CD4-positive, alpha-beta T cell treated with Interleukin-6 at 100 ng/mL for 8 hours (primary cell): ENCODE measurements around the gene USP7.

Experiments used
- DNase-seq: peaks from one replicate; pipeline ENCODE4 v3.0.0-alpha.2; 2020; ENCODE audit warnings: mixed read lengths, low spot score

Gene USP7

GRCh38 chr16:8900343-8900742 is 63.4 kb downstream of the USP7 start:
- no peak for DNase-seq

- DNase-seq, result no peak
Observed at GRCh38 chr16:8899709-8900317, 63.9 kb downstream of the USP7 start.

- no peak for DNase-seq
Observed at GRCh38 chr16:8898660-8899318, 64.9 kb downstream of the USP7 start.

- no peak for DNase-seq
Observed at GRCh38 chr16:8894736-8895334, 68.9 kb downstream of the USP7 start.

GRCh38 chr16:8893976-8894690 is 69.6 kb downstream of the USP7 start:
- DNase-seq, result no peak

GRCh38 chr16:8893426-8893825 is 70.3 kb downstream of the USP7 start:
- DNase-seq, result no peak

- DNase-seq, result no peak
Observed at GRCh38 chr16:8892101-8892575, 71.6 kb downstream of the USP7 start.

- DNase-seq, result no peak
Observed at GRCh38 chr16:8890549-8890921, 73.2 kb downstream of the USP7 start.

GRCh38 chr16:8889893-8890548 is 73.7 kb downstream of the USP7 start:
- no peak for DNase-seq

- no peak for DNase-seq
Observed at GRCh38 chr16:8888951-8889892, 74.5 kb downstream of the USP7 start.

- DNase-seq, result no peak
Observed at GRCh38 chr16:8887952-8888560, 75.7 kb downstream of the USP7 start.

- no peak for DNase-seq
Observed at GRCh38 chr16:8887431-8887765, 76.3 kb downstream of the USP7 start.

GRCh38 chr16:8886593-8887430 is 76.9 kb downstream of the USP7 start:
- no peak for DNase-seq

- DNase-seq, result no peak
Observed at GRCh38 chr16:8885674-8886592, 77.8 kb downstream of the USP7 start.

- DNase-seq, result no peak
Observed at GRCh38 chr16:8882725-8883377, 80.9 kb downstream of the USP7 start.

GRCh38 chr16:8882041-8882617 is 81.6 kb downstream of the USP7 start, which contains the start of gene LITAFD:
Gene LITAFD (plus strand): TSS chr16:8882351. CDS start chr16:8884356, 2,005 bp downstream.
- no peak for DNase-seq

- no peak for DNase-seq
Observed at GRCh38 chr16:8880839-8881510, 82.7 kb downstream of the USP7 start.
